Bronchial epithelial cell (primary cell): Measurements from ENCODE around the gene ANKRD11. TPM values are rescaled to one million over a fixed set of nuclear protein-coding genes. Genes with fewer than 3 reads are reported as not detected.
A peak's percentile ranks its signal among the peaks of the same experiment; 100 is the strongest.

Experiments
- DNase-seq: peaks from one replicate; pipeline ENCODE4 v3.0.0-alpha.2; 2010; ENCODE audit warnings: low read depth
- FAIRE-seq: peaks from 2 replicates; lab custom pipeline; 2011; peaks lifted over from hg19 to GRCh38; lab: Jason Lieb, UNC
- H3K27me3 ChIP-seq: 2 replicates; pipeline ENCODE4 v1.5.1; 2011; ENCODE audit warnings: low read length; ENCODE audit not compliant: control insufficient read depth, insufficient read depth
- H3K36me3 ChIP-seq: 2 replicates; pipeline ENCODE4 v1.5.1; 2011; ENCODE audit warnings: low read length; ENCODE audit not compliant: control insufficient read depth, insufficient read depth
- H3K4me3 ChIP-seq: 2 replicates; pipeline ENCODE4 v1.5.1; 2011; ENCODE audit warnings: mild to moderate bottlenecking, low read depth, low read length, control low read depth
- total RNA-seq: library from RNA; depleted of rRNA; stranded (reverse); fragments of >200 nt; gene quantifications from 2 replicates; pipeline ENCODE4 v1.2.1, GENCODE V29; 2014
- TF ChIP-seq, protein P1 (sequence below): IDR thresholded peaks from 2 replicates; pipeline ENCODE4 v1.5.1; 2011; ENCODE audit warnings: mild to moderate bottlenecking, moderate library complexity, low read length, control low read depth, inconsistent platforms; ENCODE audit not compliant: insufficient read depth, severe bottlenecking

Gene ANKRD11
- total RNA-seq, 1 donor from 2014 or later: 64.5 TPM

DNA sequence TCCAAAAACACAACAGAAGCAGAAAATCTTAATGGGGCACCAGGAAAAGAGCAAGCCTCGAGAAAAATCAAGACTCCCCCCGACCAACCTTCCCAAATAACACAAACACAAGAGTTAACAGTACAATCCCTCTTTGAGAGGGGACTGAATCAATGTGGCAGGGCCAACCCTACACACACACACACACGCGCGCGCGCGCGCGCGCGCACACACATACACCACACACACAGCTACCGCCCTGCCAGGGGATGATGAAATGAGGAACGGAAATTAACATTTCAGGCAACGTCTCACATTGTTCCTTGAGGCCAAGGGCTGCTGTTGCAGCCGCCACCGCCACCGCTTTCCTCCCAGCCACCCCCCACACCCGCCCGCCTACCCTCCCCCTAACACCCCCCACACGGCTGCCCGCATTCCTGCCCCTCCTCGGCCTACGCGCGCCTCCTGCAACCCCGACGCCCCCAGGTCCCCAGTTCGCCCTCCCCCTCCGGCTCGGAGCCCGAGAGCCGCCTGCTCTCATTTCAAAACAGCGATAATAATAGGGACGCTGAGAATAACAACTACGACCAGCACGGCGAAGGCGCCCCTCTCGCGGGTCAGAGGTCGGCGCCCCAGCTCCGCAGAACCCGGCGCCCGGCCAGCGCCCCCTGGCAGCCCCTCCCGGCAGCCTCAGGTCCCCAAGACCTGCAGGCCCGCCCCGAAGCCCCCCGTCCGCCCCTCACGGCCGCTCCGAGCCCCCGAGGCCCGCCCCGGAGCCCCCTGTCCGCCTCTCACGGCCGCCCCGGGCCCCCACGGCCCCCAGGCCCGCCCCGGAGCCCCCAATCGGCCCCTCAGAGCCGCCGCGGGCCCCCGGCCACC is 1.1 kb downstream of the ANKRD11 start:
- no peak for FAIRE-seq
- DNase-seq: peak; percentile 85
- peak overlapping the region; percentile 69 for H3K4me3 ChIP-seq
- TF ChIP-seq, protein P1, sequence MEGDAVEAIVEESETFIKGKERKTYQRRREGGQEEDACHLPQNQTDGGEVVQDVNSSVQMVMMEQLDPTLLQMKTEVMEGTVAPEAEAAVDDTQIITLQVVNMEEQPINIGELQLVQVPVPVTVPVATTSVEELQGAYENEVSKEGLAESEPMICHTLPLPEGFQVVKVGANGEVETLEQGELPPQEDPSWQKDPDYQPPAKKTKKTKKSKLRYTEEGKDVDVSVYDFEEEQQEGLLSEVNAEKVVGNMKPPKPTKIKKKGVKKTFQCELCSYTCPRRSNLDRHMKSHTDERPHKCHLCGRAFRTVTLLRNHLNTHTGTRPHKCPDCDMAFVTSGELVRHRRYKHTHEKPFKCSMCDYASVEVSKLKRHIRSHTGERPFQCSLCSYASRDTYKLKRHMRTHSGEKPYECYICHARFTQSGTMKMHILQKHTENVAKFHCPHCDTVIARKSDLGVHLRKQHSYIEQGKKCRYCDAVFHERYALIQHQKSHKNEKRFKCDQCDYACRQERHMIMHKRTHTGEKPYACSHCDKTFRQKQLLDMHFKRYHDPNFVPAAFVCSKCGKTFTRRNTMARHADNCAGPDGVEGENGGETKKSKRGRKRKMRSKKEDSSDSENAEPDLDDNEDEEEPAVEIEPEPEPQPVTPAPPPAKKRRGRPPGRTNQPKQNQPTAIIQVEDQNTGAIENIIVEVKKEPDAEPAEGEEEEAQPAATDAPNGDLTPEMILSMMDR: no peak
- peaks cover 3% of the 10 kb centered on the region for H3K36me3 ChIP-seq
- H3K27me3 ChIP-seq: no peaks in the 10 kb centered on the region

GRCh38 chr16:89485701-89486246 is 4.6 kb downstream of the ANKRD11 start:
- Histone ChIP-seq H3K36me3 (peaks cover 3% of the 10 kb centered on the region), H3K4me3 (no peak overlapping the region), H3K27me3 (no peaks in the 10 kb centered on the region)
- no peak for FAIRE-seq
- TF ChIP-seq, protein P1: no peak
- DNase-seq: no peak

GRCh38 chr16:89484923-89485679 is 5.3 kb downstream of the ANKRD11 start:
- TF ChIP-seq, protein P1: no peak
- no peaks in the 10 kb centered on the region for H3K27me3 ChIP-seq
- H3K36me3 ChIP-seq: peaks cover 3% of the 10 kb centered on the region
- FAIRE-seq (no peak), DNase-seq (no peak)
- H3K4me3 ChIP-seq: no peak overlapping the region

- no peak overlapping the region for H3K4me3 ChIP-seq
- H3K36me3 ChIP-seq: peaks cover 3% of the 10 kb centered on the region
- TF ChIP-seq, protein P1: no peak
- DNase-seq (no peak), FAIRE-seq (no peak)
- H3K27me3 ChIP-seq: no peaks in the 10 kb centered on the region
Observed at GRCh38 chr16:89484041-89484501, 6.3 kb downstream of the ANKRD11 start.

DNA sequence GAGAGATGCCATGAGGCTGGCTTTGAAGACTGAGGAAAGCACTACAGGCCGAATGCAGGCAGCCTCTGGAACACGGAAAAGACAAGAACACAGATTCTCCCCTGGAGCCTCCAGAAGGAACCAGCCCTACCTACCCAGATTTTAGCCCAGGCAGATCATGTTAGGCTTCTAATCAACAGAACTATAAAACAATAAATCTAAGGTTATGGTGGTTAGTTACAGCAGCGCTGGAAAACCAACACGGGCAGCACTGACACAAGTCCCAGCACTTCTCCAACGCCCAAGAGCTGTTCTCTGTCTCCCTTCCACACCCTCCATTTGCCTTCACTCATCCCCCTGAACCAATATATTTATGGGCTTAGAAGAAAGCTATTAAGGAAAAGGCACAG is 7.5 kb downstream of the ANKRD11 start:
- FAIRE-seq: no peak
- TF ChIP-seq, protein P1: no peak

More for the DNA sequence above, 7.5 kb downstream of the ANKRD11 start:
- peaks cover 3% of the 10 kb centered on the region for H3K36me3 ChIP-seq
- DNase-seq: no peak
- H3K27me3 ChIP-seq: no peaks in the 10 kb centered on the region
- H3K4me3 ChIP-seq: no peak overlapping the region
